GM10266 (cell line): ENCODE data around the gene HYDIN.
"Not testable (repeated sequence)": the region's sequence is repeated elsewhere in the genome, so short reads cannot be mapped to it uniquely, and the experiment has no call there.

Experiments
- DNase-seq: peaks from one replicate; pipeline ENCODE4 v3.0.0; 2012; ENCODE audit errors: extremely low spot score
- CTCF ChIP-seq: IDR thresholded peaks from 2 replicates; pipeline ENCODE4 v1.5.1; 2012; ENCODE audit warnings: mild to moderate bottlenecking, low read depth; ENCODE audit not compliant: control insufficient read depth, insufficient read depth; ENCODE audit errors: missing control alignments

Gene HYDIN

GRCh38 chr16:71028032-71028727 is 202.3 kb downstream of the HYDIN start:
- not testable (repeated sequence) for DNase-seq

GRCh38 chr16:71027511-71027910 is 203.0 kb downstream of the HYDIN start:
- DNase-seq: not testable (repeated sequence)

GRCh38 chr16:71023851-71024439 is 206.6 kb downstream of the HYDIN start:
- DNase-seq: not testable (repeated sequence)

- not testable (repeated sequence) for DNase-seq
Measured at GRCh38 chr16:71021961-71022537, 208.5 kb downstream of the HYDIN start.

GRCh38 chr16:71019067-71019682 is 211.3 kb downstream of the HYDIN start:
- not testable (repeated sequence) for DNase-seq

GRCh38 chr16:71015419-71015818 is 215.1 kb downstream of the HYDIN start:
- not testable (repeated sequence) for DNase-seq

GRCh38 chr16:71009440-71010223 is 220.9 kb downstream of the HYDIN start:
- DNase-seq: not testable (repeated sequence)

- DNase-seq: not testable (repeated sequence)
Measured at GRCh38 chr16:71006516-71006915, 224.0 kb downstream of the HYDIN start.

GRCh38 chr16:70999735-71000134 is 230.8 kb downstream of the HYDIN start:
- peak; percentile 21 for TF ChIP-seq CTCF
- DNase-seq: not testable (repeated sequence)

GRCh38 chr16:70995799-70996198 is 234.7 kb downstream of the HYDIN start:
- not testable (repeated sequence) for DNase-seq

- DNase-seq: not testable (repeated sequence)
Measured at GRCh38 chr16:70992511-70992910, 238.0 kb downstream of the HYDIN start.

GRCh38 chr16:70987019-70987715 is 243.4 kb downstream of the HYDIN start:
- DNase-seq: not testable (repeated sequence)

GRCh38 chr16:70984675-70985074 is 245.8 kb downstream of the HYDIN start:
- not testable (repeated sequence) for DNase-seq

GRCh38 chr16:70968332-70968731 is 262.2 kb downstream of the HYDIN start:
- DNase-seq: not testable (repeated sequence)

- DNase-seq: not testable (repeated sequence)
Measured at GRCh38 chr16:70960169-70960568, 270.4 kb downstream of the HYDIN start.

GRCh38 chr16:70954922-70955321 is 275.6 kb downstream of the HYDIN start:
- not testable (repeated sequence) for DNase-seq

- not testable (repeated sequence) for DNase-seq
Measured at GRCh38 chr16:70953824-70954223, 276.7 kb downstream of the HYDIN start.

GRCh38 chr16:70943551-70943950 is 287.0 kb downstream of the HYDIN start:
- not testable (repeated sequence) for DNase-seq
